K562 (cell line): Measurements from ENCODE around the gene POP5. TPM values are rescaled to one million over a fixed set of nuclear protein-coding genes. Genes with fewer than 3 reads are reported as not detected.

Source experiments
- BRF2 ChIP-seq: IDR thresholded peaks from 3 replicates; pipeline ENCODE4 v1.6.1; 2011; ENCODE audit warnings: borderline replicate concordance, mild to moderate bottlenecking; ENCODE audit not compliant: insufficient read length, insufficient read depth
- CHCHD3 ChIP-seq: fragments of 250-450 bp; sonication (Bioruptor Pico); IDR thresholded peaks from 2 replicates; pipeline ENCODE4 v2.1.2; 2022; ENCODE audit warnings: mild to moderate bottlenecking
- DIDO1 ChIP-seq: fragments of 450-650 bp; IDR thresholded peaks from 2 replicates; pipeline ENCODE4 v1.6.1; 2016; ENCODE audit warnings: low read depth, missing biosample characterization, missing genetic modification characterization
- ETV6 ChIP-seq, 3 experiments: fragments of 150-350 bp in 1 of 3; sonication (generic) in 1 of 3; formaldehyde crosslinking in 1 of 3; IDR thresholded peaks; 2 replicates each; pipeline versions ENCODE4 v1.6.1 to v1.8.0; 2014 to 2022; ENCODE audit warnings: borderline replicate concordance in 2 of 3, low read depth in 2 of 3, antibody characterized with exemption in 1 of 3, low read length in 1 of 3, mild to moderate bottlenecking in 1 of 3, missing genetic modification reagents in 1 of 3
- FIP1L1 ChIP-seq: fragments of 200-400 bp; formaldehyde crosslinking; IDR thresholded peaks from 2 replicates; pipeline ENCODE4 v1.6.1; 2018; ENCODE audit warnings: mild to moderate bottlenecking, low read depth, low read length; ENCODE audit not compliant: poor library complexity, severe bottlenecking
- HDAC2 ChIP-seq: fragments of 450-650 bp; IDR thresholded peaks from 2 replicates; pipeline ENCODE4 v1.6.1; 2016; ENCODE audit warnings: mild to moderate bottlenecking
- HIVEP1 ChIP-seq: fragments of 250-450 bp; sonication (Bioruptor Pico); IDR thresholded peaks from 2 replicates; pipeline ENCODE4 v1.4.0; 2020; ENCODE audit warnings: mild to moderate bottlenecking
- HMBOX1 ChIP-seq: sonication (generic); IDR thresholded peaks from 2 replicates; pipeline ENCODE4 v1.6.1; 2016
- HNRNPLL ChIP-seq: fragments of 200-400 bp; formaldehyde crosslinking; IDR thresholded peaks from 2 replicates; pipeline ENCODE4 v1.6.1; 2017; ENCODE audit warnings: low read length, low read depth, mild to moderate bottlenecking; ENCODE audit not compliant: poor library complexity, severe bottlenecking
- KDM2B ChIP-seq: fragments of 250-450 bp; sonication (Bioruptor Pico); IDR thresholded peaks from 2 replicates; pipeline ENCODE4 v1.8.0; 2021; ENCODE audit warnings: mild to moderate bottlenecking, moderate library complexity
- KHSRP ChIP-seq: fragments of 450-650 bp; IDR thresholded peaks from 2 replicates; pipeline ENCODE4 v1.6.1; 2017
- NFRKB ChIP-seq: fragments of 450-650 bp; IDR thresholded peaks from 2 replicates; pipeline ENCODE4 v1.6.1; 2016; ENCODE audit warnings: low read depth
- NUFIP1 ChIP-seq: fragments of 450-650 bp; IDR thresholded peaks from 2 replicates; pipeline ENCODE4 v1.6.1; 2018; ENCODE audit not compliant: partially characterized antibody
- POLR2AphosphoS2 ChIP-seq: IDR thresholded peaks from 2 replicates; pipeline ENCODE4 v1.6.1; 2012; ENCODE audit warnings: low read length, improper control_type of control experiment
- POLR2G ChIP-seq: fragments of 200-400 bp; formaldehyde crosslinking; IDR thresholded peaks from 2 replicates; pipeline ENCODE4 v1.6.1; 2017; ENCODE audit warnings: low read depth, mild to moderate bottlenecking, antibody characterized with exemption, low read length, moderate library complexity
- RBFOX2 ChIP-seq: fragments of 200-400 bp; formaldehyde crosslinking; IDR thresholded peaks from 2 replicates; pipeline ENCODE4 v1.6.1; 2017; ENCODE audit warnings: low read depth, mild to moderate bottlenecking, low read length, moderate library complexity
- RBM22 ChIP-seq: fragments of 200-400 bp; formaldehyde crosslinking; IDR thresholded peaks from 2 replicates; pipeline ENCODE4 v1.6.1; 2018; ENCODE audit warnings: low read length, low read depth; ENCODE audit not compliant: poor library complexity, severe bottlenecking
- SETDB1 ChIP-seq: IDR thresholded peaks from one replicate; pipeline ENCODE4 v1.6.1; 2012; ENCODE audit warnings: low read length, control low read depth, inconsistent platforms
- SMARCB1 ChIP-seq: IDR thresholded peaks from 2 replicates; pipeline ENCODE4 v1.6.1; 2011; ENCODE audit warnings: improper control_type of control experiment, low read depth; ENCODE audit not compliant: insufficient read length
- SMC3 ChIP-seq: conservative IDR thresholded peaks from 2 replicates; pipeline ENCODE4 v1.6.1; 2011; ENCODE audit warnings: low read depth, low read length, improper control_type of control experiment; ENCODE audit not compliant: insufficient read depth
- TGIF2 ChIP-seq: sonication (generic); formaldehyde crosslinking; IDR thresholded peaks from 2 replicates; pipeline ENCODE4 v1.8.1; 2022; ENCODE audit warnings: mild to moderate bottlenecking, missing genetic modification reagents, moderate library complexity
- TOE1 ChIP-seq, 2 experiments: fragments of 450-650 bp in 1 of 2; sonication (generic) in 1 of 2; formaldehyde crosslinking in 1 of 2; IDR thresholded peaks; 2 replicates each; pipeline versions ENCODE4 v1.7.1 to v1.8.0; 2016 to 2022; ENCODE audit warnings: borderline replicate concordance in 2 of 2, mild to moderate bottlenecking in 2 of 2, antibody characterized with exemption in 1 of 2, inconsistent platforms in 1 of 2, low read depth in 1 of 2, missing genetic modification reagents in 1 of 2, moderate library complexity in 1 of 2
- WHSC1 ChIP-seq: IDR thresholded peaks from one replicate; pipeline ENCODE4 v1.6.1; 2012; ENCODE audit warnings: low read length, control low read depth, inconsistent platforms
- ZBTB17 ChIP-seq: fragments of 450-650 bp; formaldehyde crosslinking; IDR thresholded peaks from 2 replicates; pipeline ENCODE4 v1.4.0; 2020; ENCODE audit warnings: mild to moderate bottlenecking
- ZNF277 ChIP-seq: fragments of 250-450 bp; sonication (Bioruptor Pico); IDR thresholded peaks from 2 replicates; pipeline ENCODE4 v1.8.0; 2022; ENCODE audit warnings: inconsistent platforms, mild to moderate bottlenecking, moderate library complexity, borderline replicate concordance
- polyA plus RNA-seq, 8 experiments: library from polyadenylated mRNA; depleted of rRNA in 4 of 8; stranded (reverse) in 5 of 8; unstranded in 3 of 8; fragments of >200 nt; fragmentation: Nextera tagmentation in 2 of 8; fragmentation: Illumina TruSeq in 1 of 8; extraction: Ambion mirVana in 2 of 8; extraction: Trizol in 1 of 8; gene quantifications; 2 replicates each; pipeline versions ENCODE4 v1.2.1 to v1.2.3, GENCODE V29; 2011 to 2014; ENCODE audit warnings: inconsistent platforms in 1 of 8, missing spikeins in 1 of 8
- total RNA-seq, 7 experiments: library from RNA; depleted of rRNA in 6 of 7; stranded (reverse); fragments of >200 nt in 6 of 7; fragmentation: Illumina TruSeq in 2 of 7; extraction: Trizol in 2 of 7; gene quantifications; 2 replicates each; pipeline versions ENCODE4 v1.2.1 to v1.2.3, GENCODE V29; 2011 to 2021; ENCODE audit warnings: low replicate concordance in 1 of 7

Gene POP5
- total and polyA plus RNA-seq, 9 of the 15 experiments (the other 6 are each of a cell fraction or from before 2014, with no cell fraction given): 57.5 to 253 (median 73.8) TPM

- TF ChIP-seq RBM22 (peak; percentile 44), HNRNPLL (peak; percentile 59), SETDB1 (no peak), HDAC2 (peak; percentile 20; the same call in 1 of the 2 replicates), NFRKB (0 out of 2 replicates have a peak, but pooled peaks have one; percentile 10), BRF2 (no peak), HMBOX1 (peak; percentile 98), SMC3 (no peak), FIP1L1 (peak; percentile 56), ETV6 (IDR thresholded peaks at IDR 0.05; ENCODE audit: borderline replicate concordance in 1 of 2, low read depth in 2 of 2, low read length in 1 of 2) (no peak), ETV6 (CRISPR knock-in tag; IDR thresholded peaks at IDR 0.05; ENCODE audit: borderline replicate concordance) (no peak), WHSC1 (no peak), TOE1 (IDR thresholded peaks at IDR 0.05; ENCODE audit: borderline replicate concordance) (no peak), TOE1 (CRISPR knock-in tag; IDR thresholded peaks at IDR 0.05; ENCODE audit: borderline replicate concordance, low read depth) (no peak), DIDO1 (tag) (no peak), POLR2G (peak; percentile 77), ZBTB17 (CRISPR knock-in tag) (no peak), TGIF2 (CRISPR knock-in tag) (0 out of 2 replicates have a peak, but pooled peaks have one; percentile 54), KDM2B (CRISPR knock-in tag) (no peak), SMARCB1 (no peak), RBFOX2 (peak; percentile 91), ZNF277 (CRISPR knock-in tag) (no peak), CHCHD3 (no peak), NUFIP1 (no peak), HIVEP1 (CRISPR knock-in tag) (no peak), KHSRP (no peak), POLR2AphosphoS2 (no peak)
These were observed 46.2 kb downstream of the POP5 start (continued) for GRCh38 chr12:120534703-120535655.
